CD4-positive, alpha-beta T cell treated with Interleukin-17A for 1 hour (primary cell): ENCODE results near the gene ATXN10.
A peak's percentile ranks its signal among the peaks of the same experiment; 100 is the strongest.
"Not testable (repeated sequence)": the region's sequence is repeated elsewhere in the genome, so short reads cannot be mapped to it uniquely, and the experiment has no call there.

Experiments
- DNase-seq: peaks from one replicate; pipeline ENCODE4 v3.0.0-alpha.2; 2020

ATXN10 gene

DNA sequence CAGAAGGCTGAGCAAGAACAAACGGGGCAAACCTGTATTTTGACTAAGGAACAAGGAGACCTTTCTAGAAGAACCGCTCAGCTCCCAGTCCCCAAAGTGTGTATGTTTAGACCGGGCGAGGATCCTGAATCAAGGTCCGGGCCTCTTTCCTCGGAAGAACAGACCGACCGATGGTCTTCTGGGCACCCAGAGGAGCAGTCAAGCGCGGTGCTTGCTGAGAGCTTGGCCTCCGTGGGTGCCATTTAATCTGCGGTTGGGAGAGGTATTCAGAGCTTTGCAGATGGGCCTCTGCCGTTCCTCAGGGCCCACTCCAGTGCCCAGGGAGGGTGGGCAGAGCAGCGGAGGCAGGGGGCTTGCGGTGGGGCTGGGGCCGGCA lies 26.5 kb upstream of the ATXN10 start:
- DNase-seq: no peak

DNA sequence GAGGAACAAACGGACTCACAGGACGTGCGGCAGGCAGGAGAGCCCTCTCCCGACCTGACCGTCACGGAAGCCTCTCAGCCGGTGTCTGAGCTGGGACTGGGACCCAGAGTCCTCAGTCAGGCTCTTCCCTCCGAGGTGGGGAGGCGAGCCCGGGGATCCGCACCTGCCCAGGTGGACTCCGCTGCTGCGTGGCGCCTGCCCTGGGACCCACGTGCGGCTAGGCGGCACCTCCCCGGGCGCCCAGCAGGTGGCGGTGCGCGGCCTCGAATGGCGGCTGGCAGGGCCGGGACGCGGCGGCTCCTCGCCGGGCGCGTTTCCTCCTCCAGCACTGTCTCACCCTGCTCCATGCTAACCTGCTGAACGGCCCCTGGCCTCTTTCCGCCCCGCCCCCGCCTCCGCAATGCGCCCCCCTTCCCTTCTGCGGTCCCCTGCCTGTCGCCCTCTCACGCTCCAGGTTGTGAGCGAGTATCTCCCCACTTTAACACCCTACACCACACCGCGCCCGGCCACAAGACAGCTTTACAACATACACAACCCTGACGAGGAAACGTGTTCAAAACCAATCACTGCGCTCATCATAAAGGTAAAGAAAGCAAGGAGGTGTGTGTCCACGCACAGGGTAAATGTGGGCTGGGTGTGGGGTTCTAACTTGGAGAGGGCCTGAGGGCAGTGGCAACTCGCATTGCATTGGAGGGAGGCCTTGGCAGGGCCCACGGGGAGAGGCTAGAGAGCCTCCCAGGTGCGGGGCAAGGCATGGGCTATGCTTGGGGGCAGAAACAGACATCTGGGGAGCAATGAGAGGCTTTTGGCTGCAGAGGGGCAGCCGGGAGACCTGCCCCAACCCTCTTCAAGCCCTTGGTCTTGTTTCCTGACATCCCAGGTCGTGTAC lies 25.9 kb upstream of the ATXN10 start:
- DNase-seq: peak; percentile 75

DNA sequence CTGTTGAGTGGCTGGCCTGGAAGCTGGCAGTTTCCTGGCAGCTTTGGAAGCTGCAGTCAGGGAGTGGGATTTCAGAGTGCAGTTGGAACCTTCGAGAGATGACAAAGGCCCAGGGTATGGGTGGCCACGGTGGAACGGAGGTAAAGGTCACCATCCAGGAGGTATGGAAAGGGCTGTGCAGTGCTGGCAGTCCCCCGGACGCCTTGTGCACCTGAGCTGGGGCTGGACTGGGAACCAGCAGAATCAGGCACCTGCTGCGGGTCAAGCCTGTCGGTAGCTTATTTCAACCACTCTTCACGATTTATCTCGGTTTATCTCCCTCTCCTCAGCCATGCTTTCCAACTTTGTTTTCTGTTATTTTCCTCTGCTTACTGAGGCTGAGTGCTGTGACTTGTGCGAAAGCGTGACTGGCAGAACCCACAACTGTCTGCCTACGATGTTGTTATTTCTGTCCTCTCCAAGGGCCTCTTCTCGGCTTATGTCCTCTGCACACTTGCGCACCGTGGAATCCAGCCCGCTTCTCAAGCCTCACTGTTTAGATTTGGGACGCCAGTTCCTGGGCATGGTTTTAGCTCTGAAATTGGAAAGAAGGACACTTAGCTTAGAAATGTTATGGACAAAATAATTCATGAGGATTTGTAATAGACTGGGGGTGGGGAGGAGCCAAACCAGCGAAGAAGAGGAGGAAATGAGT lies 24.0 kb upstream of the ATXN10 start:
- no peak for DNase-seq

GRCh38 chr22:45648301-45649117 lies 23.1 kb upstream of the ATXN10 start:
- DNase-seq: no peak

- DNase-seq: no peak
Observed at GRCh38 chr22:45649809-45650208, 21.8 kb upstream of the ATXN10 start.

DNA sequence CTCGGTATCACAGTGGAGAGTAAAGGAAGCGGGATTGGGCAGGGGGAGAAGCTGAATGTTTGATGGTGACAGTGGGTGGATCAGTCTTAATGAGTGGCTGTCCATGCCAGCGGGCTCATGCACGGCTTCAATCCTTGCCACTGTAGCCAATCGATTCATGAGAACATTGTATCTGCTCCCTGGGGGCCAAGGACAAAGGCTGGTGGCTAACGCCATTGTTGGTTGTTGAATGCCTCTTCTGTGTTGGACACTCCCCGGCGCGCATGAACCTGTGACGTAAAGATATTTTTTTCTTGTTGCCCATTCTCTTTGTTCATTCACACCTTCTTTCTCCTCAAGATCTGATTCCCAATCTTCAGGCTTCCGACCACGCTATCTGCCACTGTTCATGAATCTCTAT lies 20.9 kb upstream of the ATXN10 start:
- DNase-seq: no peak

- no peak for DNase-seq
Observed at GRCh38 chr22:45651931-45652528, 19.6 kb upstream of the ATXN10 start.

GRCh38 chr22:45656577-45656976 lies 15.1 kb upstream of the ATXN10 start:
- DNase-seq: no peak

GRCh38 chr22:45657701-45658100 lies 13.9 kb upstream of the ATXN10 start:
- no peak for DNase-seq

DNA sequence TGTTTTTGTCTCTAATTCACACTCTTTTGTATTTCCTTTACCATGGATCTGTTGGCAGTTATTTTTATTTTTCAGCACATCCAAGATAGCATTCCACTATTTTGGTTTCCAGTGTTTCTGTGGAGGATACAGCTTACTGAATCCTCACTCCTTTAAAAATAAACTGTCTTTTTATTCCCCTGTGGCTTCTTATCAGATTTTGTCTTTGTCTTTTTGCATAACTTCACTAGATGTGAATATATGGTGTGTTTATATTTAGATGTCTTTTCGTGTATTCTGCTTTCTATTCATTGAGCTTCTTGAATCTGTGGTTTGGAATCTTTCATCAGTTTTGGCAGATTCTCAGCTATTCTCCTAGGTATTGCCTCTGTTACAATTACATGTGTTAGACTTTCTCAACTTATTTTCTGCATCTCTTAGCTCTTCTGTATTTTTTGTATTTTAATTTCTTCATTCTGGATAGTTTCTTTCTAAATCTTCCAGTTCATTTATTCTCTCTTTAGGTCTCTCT lies 7.4 kb upstream of the ATXN10 start:
- DNase-seq: no peak

DNA sequence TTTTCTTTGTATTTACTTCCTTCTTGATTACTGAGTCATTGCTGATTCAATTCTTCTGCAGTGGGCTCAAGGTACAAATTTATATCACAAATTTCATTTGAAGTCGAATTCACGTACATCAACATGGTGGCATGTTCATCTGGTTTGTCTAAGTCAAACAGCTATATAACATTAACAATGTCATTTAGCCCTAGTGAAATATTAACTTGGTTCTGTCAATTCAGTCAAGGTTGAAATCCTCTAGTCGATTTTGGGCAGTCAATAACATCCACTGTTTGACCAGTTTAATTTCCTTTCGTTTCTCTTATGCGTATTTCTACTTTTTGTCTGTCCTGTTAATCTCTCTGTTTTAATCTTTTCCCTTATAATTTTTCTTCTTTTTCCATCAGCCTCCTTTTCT lies 4.1 kb upstream of the ATXN10 start:
- no peak for DNase-seq

- not testable (repeated sequence) for DNase-seq
Observed at GRCh38 chr22:45670363-45670762, 1.3 kb upstream of the ATXN10 start.

DNA sequence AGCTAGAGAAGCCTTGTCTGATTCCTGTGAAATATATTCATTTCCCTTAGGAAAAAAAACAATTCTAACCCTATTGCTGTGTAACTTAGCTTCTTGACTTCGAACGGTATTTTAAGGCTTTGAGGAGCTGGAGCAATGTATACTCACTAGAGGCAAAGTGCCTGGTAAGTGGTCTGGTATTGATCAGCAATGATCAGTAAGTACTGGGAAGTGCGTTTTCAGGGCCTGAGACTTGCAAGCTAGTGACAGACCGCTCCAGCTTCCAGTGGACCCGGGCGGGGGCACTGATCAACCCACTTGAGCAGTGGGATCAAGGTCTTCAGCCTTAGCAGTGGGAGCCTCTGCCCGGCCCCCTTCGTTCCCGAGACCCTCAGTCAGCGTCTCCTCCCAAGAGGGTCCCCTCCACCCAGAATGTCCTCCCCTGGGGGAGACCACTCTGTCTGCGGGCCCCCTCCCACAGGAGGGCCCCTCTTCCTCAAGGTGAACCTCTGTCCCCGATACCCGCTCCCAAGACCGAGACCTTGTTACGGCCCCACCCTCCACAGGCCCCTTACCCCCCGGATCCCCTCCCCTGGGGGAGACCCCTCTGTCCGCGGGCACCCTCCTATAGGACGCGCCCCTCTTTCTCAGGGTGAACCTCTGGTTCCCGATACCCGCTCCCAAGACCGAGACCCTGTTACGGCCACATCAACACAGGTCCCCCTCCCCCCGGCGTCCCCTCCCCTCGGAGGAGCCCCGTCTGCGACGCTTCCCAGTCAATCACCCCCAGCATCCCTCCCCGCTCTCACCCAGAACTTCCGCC lies 452 bp upstream of the ATXN10 start:
- no peak for DNase-seq

DNA sequence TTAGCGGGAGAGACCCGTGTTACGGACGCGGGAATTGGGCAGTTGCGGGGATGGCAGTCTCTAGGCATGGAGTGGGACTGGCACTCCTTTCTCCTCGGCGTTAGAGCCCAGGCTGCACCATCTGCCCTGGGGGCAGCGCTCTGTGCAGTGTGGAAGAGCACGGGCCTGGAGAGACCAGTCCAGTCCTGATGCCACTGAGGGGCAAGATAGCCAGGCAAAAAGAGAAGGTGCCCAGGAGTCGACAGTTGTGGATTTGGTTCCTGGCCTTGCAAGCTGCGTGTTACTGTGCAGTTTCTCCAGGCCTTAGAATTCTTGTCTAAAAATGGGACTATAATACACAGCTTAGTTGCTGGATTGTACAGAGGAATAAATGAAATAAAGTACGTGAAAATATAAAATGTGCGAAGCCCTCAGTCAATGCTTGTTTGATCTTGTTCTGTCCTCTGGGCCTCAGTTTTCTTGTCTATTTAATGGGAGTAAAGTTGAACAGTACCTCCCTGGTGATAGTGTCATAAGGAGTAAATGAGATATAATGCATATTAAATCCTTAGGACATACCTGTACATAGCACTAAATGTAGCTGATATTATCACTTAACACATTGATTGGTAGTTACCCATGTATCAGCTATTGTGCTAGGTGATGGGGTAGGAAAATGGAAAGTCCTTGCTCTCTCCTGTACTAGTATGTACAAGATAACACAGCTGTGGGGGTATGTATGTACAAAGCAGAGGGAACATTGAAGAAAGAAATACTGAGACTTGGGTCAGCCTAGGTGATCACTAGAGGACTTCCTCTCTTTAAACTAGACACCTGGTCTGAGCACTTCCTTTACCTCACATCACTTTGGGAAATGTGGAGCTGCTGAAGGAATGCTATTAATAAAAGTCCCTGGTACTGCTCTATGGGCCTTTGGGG lies 1.2 kb downstream of the ATXN10 start:
- no peak for DNase-seq

GRCh38 chr22:45673482-45674175 lies 2.0 kb downstream of the ATXN10 start:
- DNase-seq: no peak

- no peak for DNase-seq
Observed at GRCh38 chr22:45676024-45676423, 4.4 kb downstream of the ATXN10 start.

DNA sequence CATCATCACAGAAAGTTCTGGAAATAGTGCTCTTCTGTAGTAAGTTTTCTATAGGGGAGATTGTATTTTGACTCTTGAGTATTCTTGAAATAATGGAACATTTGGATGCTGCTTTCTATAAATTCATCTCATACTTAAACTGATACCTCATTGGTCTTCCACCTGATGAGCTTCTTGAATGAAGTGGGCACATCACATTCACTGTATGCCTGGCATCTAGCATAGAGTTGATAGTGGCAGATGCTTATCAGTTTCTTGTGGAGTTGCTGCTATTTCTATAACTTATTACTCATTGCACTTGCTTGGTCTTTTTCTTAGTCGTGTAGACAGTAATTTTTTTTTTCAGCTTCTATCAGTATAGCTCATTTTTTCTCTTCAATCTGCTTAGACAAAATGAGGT lies 5.4 kb downstream of the ATXN10 start:
- DNase-seq: no peak

GRCh38 chr22:45678961-45679912 lies 7.6 kb downstream of the ATXN10 start:
- DNase-seq: no peak
